ENCODE results near the gene BTBD2.

BTBD2 gene

DNA sequence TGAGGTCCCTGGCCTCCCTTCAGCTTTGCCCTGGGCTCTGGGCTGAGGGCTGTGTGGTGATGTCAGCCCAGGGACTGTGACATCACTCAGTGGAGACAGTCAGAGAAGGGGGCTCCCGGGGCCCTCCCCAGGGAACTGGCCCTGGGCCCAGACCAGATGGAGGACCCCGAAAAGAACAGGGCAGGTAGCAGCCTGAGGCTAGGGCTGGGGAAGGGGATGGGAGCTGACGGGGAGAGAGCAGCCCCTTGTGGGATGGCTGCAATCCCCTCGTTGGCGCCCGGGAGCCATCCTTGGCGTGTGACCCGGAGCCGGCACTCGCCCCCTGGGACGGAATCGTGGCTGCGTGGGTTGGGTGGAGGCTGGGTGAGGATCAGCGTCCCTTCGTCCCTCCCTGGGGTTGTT, 61.0 kb downstream of the BTBD2 start:
- Histone ChIP-seq H3K36me3 (ENCODE audit: low read depth) (peaks cover 9% of the 10 kb centered on the region; the same call in 1 of the 2 replicates), H3K4me3 (ENCODE audit: severe bottlenecking) (no peak overlapping the region), H3K27me3 (ENCODE audit: insufficient read depth, poor library complexity, severe bottlenecking) (no peaks in the 10 kb centered on the region), H3K4me1 (ENCODE audit: insufficient read depth, poor library complexity, severe bottlenecking) (no peaks in the 10 kb centered on the region), H3K9me3 (ENCODE audit: severe bottlenecking) (no peaks in the 10 kb centered on the region), H3K27ac (ENCODE audit: poor library complexity, severe bottlenecking) (no peak overlapping the region)
- TF ChIP-seq CTCF (IDR thresholded peaks at IDR 0.05; ENCODE audit: poor library complexity, severe bottlenecking) = no peak
- DNase-seq (ENCODE audit: low spot score) = no peak
- no peak for ATAC-seq (ENCODE audit: low read depth)

- Histone ChIP-seq H3K36me3 (ENCODE audit: low read depth) (peaks cover 9% of the 10 kb centered on the region; the same call in 1 of the 2 replicates), H3K9me3 (ENCODE audit: severe bottlenecking) (no peaks in the 10 kb centered on the region), H3K27ac (ENCODE audit: poor library complexity, severe bottlenecking) (no peak overlapping the region), H3K27me3 (ENCODE audit: insufficient read depth, poor library complexity, severe bottlenecking) (no peaks in the 10 kb centered on the region), H3K4me3 (ENCODE audit: severe bottlenecking) (no peak overlapping the region), H3K4me1 (ENCODE audit: insufficient read depth, poor library complexity, severe bottlenecking) (no peaks in the 10 kb centered on the region)
- TF ChIP-seq CTCF (IDR thresholded peaks at IDR 0.05; ENCODE audit: poor library complexity, severe bottlenecking) = no peak
- ATAC-seq (ENCODE audit: low read depth) (no peak), DNase-seq (ENCODE audit: low spot score) (no peak)
These were observed 61.9 kb downstream of the BTBD2 start for GRCh38 chr19:1953441-1954094.

- no peaks in the 10 kb centered on the region for H3K27me3 ChIP-seq (ENCODE audit: insufficient read depth, poor library complexity, severe bottlenecking)
- DNase-seq (ENCODE audit: low spot score) (no peak), ATAC-seq (ENCODE audit: low read depth) (no peak)
- TF ChIP-seq CTCF (IDR thresholded peaks at IDR 0.05; ENCODE audit: poor library complexity, severe bottlenecking) = no peak
- H3K36me3 ChIP-seq (ENCODE audit: low read depth) = peaks cover 9% of the 10 kb centered on the region; the same call in 1 of the 2 replicates
- no peaks in the 10 kb centered on the region for H3K9me3 ChIP-seq (ENCODE audit: severe bottlenecking)
- H3K27ac ChIP-seq (ENCODE audit: poor library complexity, severe bottlenecking) = no peak overlapping the region
- H3K4me3 ChIP-seq (ENCODE audit: severe bottlenecking) = no peak overlapping the region
- H3K4me1 ChIP-seq (ENCODE audit: insufficient read depth, poor library complexity, severe bottlenecking) = no peaks in the 10 kb centered on the region
These were observed 62.5 kb downstream of the BTBD2 start for GRCh38 chr19:1953037-1953436.

GRCh38 chr19:1952635-1953034, 62.9 kb downstream of the BTBD2 start:
- no peaks in the 10 kb centered on the region for H3K27me3 ChIP-seq (ENCODE audit: insufficient read depth, poor library complexity, severe bottlenecking)
- H3K4me1 ChIP-seq (ENCODE audit: insufficient read depth, poor library complexity, severe bottlenecking) = no peaks in the 10 kb centered on the region
- H3K9me3 ChIP-seq (ENCODE audit: severe bottlenecking) = no peaks in the 10 kb centered on the region
- ATAC-seq (ENCODE audit: low read depth) (no peak), DNase-seq (ENCODE audit: low spot score) (no peak)
- H3K27ac ChIP-seq (ENCODE audit: poor library complexity, severe bottlenecking) = no peak overlapping the region
- TF ChIP-seq CTCF (IDR thresholded peaks at IDR 0.05; ENCODE audit: poor library complexity, severe bottlenecking) = no peak
- no peak overlapping the region for H3K4me3 ChIP-seq (ENCODE audit: severe bottlenecking)
- peaks cover 9% of the 10 kb centered on the region; the same call in 1 of the 2 replicates for H3K36me3 ChIP-seq (ENCODE audit: low read depth)

DNA sequence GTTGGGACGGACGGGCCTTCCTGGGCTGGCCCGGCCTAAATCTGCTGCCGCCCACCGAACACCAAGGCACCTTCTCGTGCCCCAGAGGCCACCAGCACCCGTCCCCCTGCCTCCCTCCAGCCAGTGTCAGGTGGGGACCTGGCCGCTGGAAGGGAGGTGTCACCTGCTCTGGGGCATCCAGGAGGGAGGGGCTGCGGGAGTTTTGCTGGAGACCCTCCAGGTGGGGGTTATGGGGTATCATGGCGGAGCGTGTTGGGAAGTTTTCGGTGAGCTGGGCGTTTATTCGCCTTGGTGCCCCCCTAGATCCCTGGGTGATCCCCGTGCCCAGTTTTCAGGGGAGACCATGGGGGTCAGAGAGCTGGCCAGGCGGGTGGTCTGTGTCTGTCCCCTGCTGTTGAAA, 64.9 kb downstream of the BTBD2 start:
- Histone ChIP-seq H3K36me3 (ENCODE audit: low read depth) (peaks cover 9% of the 10 kb centered on the region; the same call in 1 of the 2 replicates), H3K4me1 (ENCODE audit: insufficient read depth, poor library complexity, severe bottlenecking) (no peaks in the 10 kb centered on the region), H3K4me3 (ENCODE audit: severe bottlenecking) (no peak overlapping the region), H3K27ac (ENCODE audit: poor library complexity, severe bottlenecking) (no peak overlapping the region), H3K9me3 (ENCODE audit: severe bottlenecking) (no peaks in the 10 kb centered on the region), H3K27me3 (ENCODE audit: insufficient read depth, poor library complexity, severe bottlenecking) (no peaks in the 10 kb centered on the region)
- no peak for DNase-seq (ENCODE audit: low spot score)
- no peak for TF ChIP-seq CTCF (IDR thresholded peaks at IDR 0.05; ENCODE audit: poor library complexity, severe bottlenecking)
- no peak for ATAC-seq (ENCODE audit: low read depth)

All from RWPE2 (cell line).